K562 (cell line): Measurements from ENCODE around the gene PYROXD2. TPM values are rescaled to one million over a fixed set of nuclear protein-coding genes. Genes with fewer than 3 reads are reported as not detected.

Experiments used
- ATF3 ChIP-seq, 2 experiments: fragments of 450-650 bp in 1 of 2; sonication (generic) in 1 of 2; formaldehyde crosslinking in 1 of 2; IDR thresholded peaks in 1 of 2; conservative IDR thresholded peaks in 1 of 2; 2 replicates each; pipeline versions ENCODE4 v1.6.1 to v1.8.1; 2016 to 2023; ENCODE audit warnings: mild to moderate bottlenecking in 2 of 2, moderate library complexity in 2 of 2, inconsistent platforms in 1 of 2, missing genetic modification reagents in 1 of 2
- BACH1 ChIP-seq: fragments of 200-800 bp; sonication (Bioruptor generic); IDR thresholded peaks from 2 replicates; pipeline ENCODE4 v1.6.1; 2016; ENCODE audit warnings: missing genetic modification characterization, missing compliant biosample characterization
- BMI1 ChIP-seq: fragments of 150-350 bp; IDR thresholded peaks from 2 replicates; pipeline ENCODE4 v1.6.1; 2014; ENCODE audit warnings: low read length
- C11orf30 ChIP-seq: fragments of 450-650 bp; IDR thresholded peaks from 2 replicates; pipeline ENCODE4 v1.6.1; 2016; ENCODE audit warnings: low read depth, mild to moderate bottlenecking
- CBX1 ChIP-seq: sonication (generic); IDR thresholded peaks from 2 replicates; pipeline ENCODE4 v1.6.1; 2016; ENCODE audit warnings: antibody characterized with exemption, low read depth, mild to moderate bottlenecking
- FOXA1 ChIP-seq: fragments of 450-650 bp; IDR thresholded peaks from 2 replicates; pipeline ENCODE4 v1.6.1; 2016; ENCODE audit warnings: mild to moderate bottlenecking, borderline replicate concordance
- FOXJ2 ChIP-seq: fragments of 200-800 bp; sonication (Bioruptor generic); IDR thresholded peaks from 2 replicates; pipeline ENCODE4 v1.6.1; 2016; ENCODE audit warnings: missing genetic modification characterization, missing compliant biosample characterization
- JUN ChIP-seq, 2 experiments: sonication (generic) in 1 of 2; formaldehyde crosslinking in 1 of 2; IDR thresholded peaks; 2 replicates each; pipeline versions ENCODE4 v1.6.1 to v1.8.0; 2012 to 2022; ENCODE audit warnings: borderline replicate concordance in 2 of 2, mild to moderate bottlenecking in 2 of 2, improper control_type of control experiment in 1 of 2, low read depth in 1 of 2, low read length in 1 of 2, missing genetic modification reagents in 1 of 2
- JUNB ChIP-seq: fragments of 450-650 bp; formaldehyde crosslinking; conservative IDR thresholded peaks from 2 replicates; pipeline ENCODE4 v1.4.0; 2020; ENCODE audit warnings: mild to moderate bottlenecking
- JUND ChIP-seq, 2 experiments: IDR thresholded peaks; 2 replicates in 1 of 2; 3 replicates in 1 of 2; pipeline ENCODE4 v1.6.1; 2011; ENCODE audit warnings: borderline replicate concordance in 2 of 2, low read depth in 2 of 2, low read length in 2 of 2, improper control_type of control experiment in 1 of 2, missing biosample characterization in 1 of 2, missing genetic modification characterization in 1 of 2, missing genetic modification reagents in 1 of 2
- KLF16 ChIP-seq: IDR thresholded peaks from 2 replicates; pipeline ENCODE4 v1.6.1; 2016; ENCODE audit warnings: antibody characterized with exemption
- MAFK ChIP-seq: IDR thresholded peaks from 2 replicates; pipeline ENCODE4 v1.6.1; 2011; ENCODE audit warnings: low read length, improper control_type of control experiment
- PHTF2 ChIP-seq: fragments of 250-450 bp; sonication (Bioruptor Pico); IDR thresholded peaks from 2 replicates; pipeline ENCODE4 v1.5.0; 2021; ENCODE audit warnings: mild to moderate bottlenecking
- POLR3G ChIP-seq: IDR thresholded peaks from 2 replicates; pipeline ENCODE4 v1.6.1; 2011; ENCODE audit not compliant: insufficient read length, insufficient replicate concordance; ENCODE audit errors: extremely low read depth
- RHOXF2B ChIP-seq: fragments of 250-450 bp; sonication (Bioruptor Pico); conservative IDR thresholded peaks from 2 replicates; pipeline ENCODE4 v1.5.1; 2021
- SREBF2 ChIP-seq: sonication (generic); formaldehyde crosslinking; IDR thresholded peaks from 2 replicates; pipeline ENCODE4 v1.4.0; 2020; ENCODE audit warnings: mild to moderate bottlenecking, missing genetic modification reagents
- ZBTB9 ChIP-seq: fragments of 450-650 bp; formaldehyde crosslinking; IDR thresholded peaks from 2 replicates; pipeline ENCODE4 v1.4.0; 2020; ENCODE audit warnings: mild to moderate bottlenecking, moderate library complexity
- ZNF217 ChIP-seq: sonication (generic); formaldehyde crosslinking; IDR thresholded peaks from 2 replicates; pipeline ENCODE4 v1.8.0; 2022; ENCODE audit warnings: mild to moderate bottlenecking, missing genetic modification reagents
- ZNF518B ChIP-seq: fragments of 250-450 bp; sonication (Bioruptor Pico); IDR thresholded peaks from 2 replicates; pipeline ENCODE4 v1.5.0; 2021; ENCODE audit warnings: mild to moderate bottlenecking, moderate library complexity
- ZZZ3 ChIP-seq: fragments of 450-650 bp; IDR thresholded peaks from 2 replicates; pipeline ENCODE4 v1.6.1; 2016; ENCODE audit warnings: antibody characterized with exemption, mild to moderate bottlenecking, moderate library complexity
- polyA plus RNA-seq, 8 experiments: library from polyadenylated mRNA; depleted of rRNA in 4 of 8; stranded (reverse) in 5 of 8; unstranded in 3 of 8; fragments of >200 nt; fragmentation: Nextera tagmentation in 2 of 8; fragmentation: Illumina TruSeq in 1 of 8; extraction: Ambion mirVana in 2 of 8; extraction: Trizol in 1 of 8; gene quantifications; 2 replicates each; pipeline versions ENCODE4 v1.2.1 to v1.2.3, GENCODE V29; 2011 to 2014; ENCODE audit warnings: inconsistent platforms in 1 of 8, missing spikeins in 1 of 8
- total RNA-seq, 7 experiments: library from RNA; depleted of rRNA in 6 of 7; stranded (reverse); fragments of >200 nt in 6 of 7; fragmentation: Illumina TruSeq in 2 of 7; extraction: Trizol in 2 of 7; gene quantifications; 2 replicates each; pipeline versions ENCODE4 v1.2.1 to v1.2.3, GENCODE V29; 2011 to 2021; ENCODE audit warnings: low replicate concordance in 1 of 7

The PYROXD2 gene
- total and polyA plus RNA-seq, 9 of the 15 experiments (the other 6 are each of a cell fraction or from before 2014, with no cell fraction given): 0.14 to 1.4 (median 0.58) TPM

- no peak for TF ChIP-seq ZNF518B (CRISPR knock-in tag)
- no peak for TF ChIP-seq ZBTB9
- TF ChIP-seq MAFK: peak; percentile 67
- TF ChIP-seq POLR3G: no peak
- no peak for TF ChIP-seq CBX1
- no peak for TF ChIP-seq RHOXF2B
- TF ChIP-seq JUNB (CRISPR knock-in tag): no peak
- TF ChIP-seq JUN (IDR thresholded peaks at IDR 0.05; ENCODE audit: borderline replicate concordance, low read depth, low read length): peak; percentile 10; the same call in 1 of the 2 replicates
- no peak for TF ChIP-seq JUN (CRISPR knock-in tag; IDR thresholded peaks at IDR 0.05; ENCODE audit: borderline replicate concordance)
- no peak for TF ChIP-seq FOXJ2
- TF ChIP-seq BACH1: peak; percentile 69; the same call in 1 of the 2 replicates
- TF ChIP-seq ATF3 (IDR thresholded peaks at IDR 0.05): peak; percentile 61
- no peak for TF ChIP-seq ATF3 (CRISPR knock-in tag; conservative IDR thresholded peaks at IDR 0.05)
- TF ChIP-seq SREBF2: no peak
- TF ChIP-seq BMI1: no peak
- peak; percentile 31; the same call in 1 of the 2 replicates for TF ChIP-seq JUND (IDR thresholded peaks at IDR 0.05; ENCODE audit: borderline replicate concordance, low read depth, low read length)
- peak; percentile 57; the same call in 2 of the 3 replicates for TF ChIP-seq JUND (tag; IDR thresholded peaks at IDR 0.05; ENCODE audit: borderline replicate concordance, low read depth, low read length)
- no peak for TF ChIP-seq KLF16
- TF ChIP-seq FOXA1: no peak
- peak; percentile 76 for TF ChIP-seq C11orf30
- no peak for TF ChIP-seq ZZZ3
- no peak for TF ChIP-seq ZNF217 (CRISPR knock-in tag)
- TF ChIP-seq PHTF2 (CRISPR knock-in tag): no peak
These were observed 53.6 kb downstream of the PYROXD2 start (continued) for GRCh38 chr10:98361131-98362025.
